Measurements from ENCODE around the gene SDCCAG8. TPM values are rescaled to one million over a fixed set of nuclear protein-coding genes. Genes with fewer than 3 reads are reported as not detected.

Gene SDCCAG8
- total RNA-seq, 1 donor from 2014 or later, result 92.7 TPM

DNA sequence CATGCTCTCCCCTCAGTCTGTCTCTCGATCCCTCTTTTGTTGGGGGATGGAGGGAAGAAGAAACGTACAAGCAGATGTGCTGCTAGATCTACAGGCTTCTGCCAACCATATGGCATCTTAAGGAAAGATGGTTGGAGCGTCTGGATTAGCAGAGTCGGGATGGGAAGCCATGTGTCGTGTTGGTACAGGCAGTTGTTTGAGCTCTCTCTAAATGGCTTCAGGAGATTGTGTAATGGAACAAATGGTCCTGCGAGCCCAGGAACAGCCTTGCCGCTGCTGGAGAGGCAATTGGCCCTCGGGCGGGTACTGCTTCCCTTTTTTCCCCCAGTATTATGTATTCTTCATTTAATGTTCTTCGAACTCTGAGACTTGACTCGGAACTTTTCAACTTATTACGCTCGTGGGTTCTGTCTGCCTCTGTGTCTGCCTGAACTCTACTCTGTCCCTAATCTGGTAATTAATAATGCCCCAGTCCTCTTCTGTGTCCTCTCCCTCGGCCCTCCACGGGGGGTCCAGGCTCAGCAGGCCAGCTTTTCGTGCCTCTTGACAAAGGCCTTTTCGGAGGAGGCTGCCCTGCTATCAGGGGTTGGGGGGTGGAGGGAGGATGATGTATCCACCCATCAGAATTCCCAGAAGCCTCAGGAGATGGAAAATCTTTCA lies 215.3 kb downstream of the SDCCAG8 start:
- Histone ChIP-seq H3K36me3 (peaks cover 4% of the 10 kb centered on the region), H3K27ac (no peak overlapping the region), H3K4me1 (peaks cover 17% of the 10 kb centered on the region), H3K4me3 (no peak overlapping the region), H3K27me3 (ENCODE audit: low read depth) (no peaks in the 10 kb centered on the region), H3K9me3 (no peaks in the 10 kb centered on the region)
- DNase-seq, result no peak
- intact Hi-C loops (cut with DNase I), result no loop called here
- TF ChIP-seq, protein P1, sequence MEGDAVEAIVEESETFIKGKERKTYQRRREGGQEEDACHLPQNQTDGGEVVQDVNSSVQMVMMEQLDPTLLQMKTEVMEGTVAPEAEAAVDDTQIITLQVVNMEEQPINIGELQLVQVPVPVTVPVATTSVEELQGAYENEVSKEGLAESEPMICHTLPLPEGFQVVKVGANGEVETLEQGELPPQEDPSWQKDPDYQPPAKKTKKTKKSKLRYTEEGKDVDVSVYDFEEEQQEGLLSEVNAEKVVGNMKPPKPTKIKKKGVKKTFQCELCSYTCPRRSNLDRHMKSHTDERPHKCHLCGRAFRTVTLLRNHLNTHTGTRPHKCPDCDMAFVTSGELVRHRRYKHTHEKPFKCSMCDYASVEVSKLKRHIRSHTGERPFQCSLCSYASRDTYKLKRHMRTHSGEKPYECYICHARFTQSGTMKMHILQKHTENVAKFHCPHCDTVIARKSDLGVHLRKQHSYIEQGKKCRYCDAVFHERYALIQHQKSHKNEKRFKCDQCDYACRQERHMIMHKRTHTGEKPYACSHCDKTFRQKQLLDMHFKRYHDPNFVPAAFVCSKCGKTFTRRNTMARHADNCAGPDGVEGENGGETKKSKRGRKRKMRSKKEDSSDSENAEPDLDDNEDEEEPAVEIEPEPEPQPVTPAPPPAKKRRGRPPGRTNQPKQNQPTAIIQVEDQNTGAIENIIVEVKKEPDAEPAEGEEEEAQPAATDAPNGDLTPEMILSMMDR (IDR thresholded peaks at IDR 0.05), result no peak
- ATAC-seq, result peak; percentile 35 to 52

DNA sequence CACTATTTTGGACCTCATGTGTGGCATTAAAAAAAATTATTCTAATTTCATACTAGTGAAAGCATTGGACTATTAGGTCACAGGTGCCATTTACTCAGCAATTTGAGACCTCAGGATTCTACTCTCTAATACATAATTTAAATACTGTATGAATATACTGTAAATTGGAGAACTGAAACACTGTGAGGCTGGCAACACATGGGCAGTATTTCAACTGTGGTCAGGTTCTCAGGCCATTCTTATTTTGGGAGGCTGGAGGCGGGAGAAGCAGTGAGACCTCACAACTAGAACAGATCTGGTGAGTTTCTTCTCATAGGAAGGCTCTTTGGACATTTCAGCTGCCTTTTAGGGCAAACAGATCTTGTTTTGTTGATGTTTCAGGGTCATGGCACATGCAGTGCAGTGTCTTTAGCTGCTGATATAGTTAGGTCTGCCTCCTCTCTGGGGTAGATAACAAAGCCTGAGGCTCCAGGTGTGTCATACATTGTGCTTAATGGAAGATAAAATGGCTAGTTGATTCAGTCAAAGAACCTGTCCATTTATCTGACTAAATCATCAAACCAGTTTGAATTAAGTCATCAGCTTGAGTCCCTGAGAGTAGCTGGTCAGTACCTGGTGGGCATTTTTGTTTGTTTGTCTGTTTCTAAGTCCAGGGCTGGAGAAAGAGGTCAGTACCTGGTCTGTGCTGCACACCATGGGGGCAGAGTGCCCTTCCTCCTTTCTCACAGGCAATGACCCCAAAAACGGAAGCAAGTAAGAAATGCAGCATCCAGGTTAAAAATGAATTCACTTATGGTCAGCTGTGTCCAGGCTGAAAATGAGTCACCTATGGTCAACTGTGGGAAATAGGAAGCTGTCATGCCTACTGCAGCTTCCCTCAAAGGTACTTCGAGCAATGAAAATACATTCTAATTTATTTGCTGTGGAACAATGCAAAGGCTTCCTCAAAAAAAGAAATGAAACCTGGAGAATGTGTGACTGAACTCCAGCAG lies 216.2 kb downstream of the SDCCAG8 start:
- H3K27ac ChIP-seq, result no peak overlapping the region
- peak; percentile 45 to 50 for ATAC-seq
- H3K36me3 ChIP-seq, result peaks cover 9% of the 10 kb centered on the region
- no peaks in the 10 kb centered on the region for H3K27me3 ChIP-seq (ENCODE audit: low read depth)
- DNase-seq, result no peak
- no peaks in the 10 kb centered on the region for H3K9me3 ChIP-seq
- TF ChIP-seq, protein P1 (IDR thresholded peaks at IDR 0.05), result no peak
- H3K4me1 ChIP-seq, result peaks cover 17% of the 10 kb centered on the region
- H3K4me3 ChIP-seq, result no peak overlapping the region
- intact Hi-C loops (cut with DNase I), result no loop called here

DNA sequence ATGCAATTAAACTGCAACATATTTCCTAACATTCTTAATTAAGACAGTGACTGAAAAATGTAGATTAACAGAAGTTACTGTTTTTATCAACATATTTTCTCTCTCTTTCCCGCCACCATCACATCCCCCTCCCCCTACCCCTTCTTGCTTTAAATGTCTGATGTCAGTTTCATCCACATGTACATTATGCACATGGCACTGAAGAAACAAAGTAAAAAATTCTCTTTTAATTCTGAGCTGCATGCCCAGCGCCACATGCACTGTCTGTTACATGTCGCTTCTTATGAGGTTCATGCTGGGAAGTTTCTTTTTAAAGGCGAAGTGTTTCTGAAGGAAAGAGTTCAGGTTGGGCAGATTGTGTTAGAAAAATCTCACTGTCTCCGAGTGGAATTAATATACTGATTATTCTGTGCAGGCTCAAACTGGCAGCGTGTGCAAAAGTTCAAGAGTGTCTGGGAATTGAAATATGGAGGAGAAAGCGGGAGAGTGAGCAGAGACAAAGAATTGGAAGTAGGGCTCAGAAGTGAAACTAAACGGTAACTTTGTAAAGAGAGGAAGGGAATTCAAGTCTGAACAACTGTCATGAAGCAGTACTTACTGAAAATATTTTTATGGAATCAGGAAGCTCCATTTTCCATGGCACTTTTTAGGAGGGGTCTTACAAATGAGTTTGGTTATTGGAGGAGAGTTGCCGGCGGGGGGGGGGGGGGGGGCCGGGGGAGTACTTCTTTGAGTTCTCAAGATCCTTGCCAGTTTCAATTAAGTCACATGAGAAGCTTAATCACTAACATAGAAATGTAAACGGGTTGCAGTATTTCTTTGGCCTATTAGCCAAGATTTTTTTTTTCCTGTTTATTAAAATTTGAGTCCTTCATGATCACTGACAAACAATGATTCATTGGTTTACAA lies 217.6 kb downstream of the SDCCAG8 start:
- Histone ChIP-seq H3K27me3 (ENCODE audit: low read depth) (no peaks in the 10 kb centered on the region), H3K9me3 (no peaks in the 10 kb centered on the region), H3K27ac (peak overlapping the region; percentile 29), H3K4me3 (peak overlapping the region; percentile 40), H3K4me1 (peaks cover 17% of the 10 kb centered on the region), H3K36me3 (peaks cover 9% of the 10 kb centered on the region)
- ATAC-seq (peak in 1 of 2 donors; percentile 48), DNase-seq (no peak)
- intact Hi-C loops (cut with DNase I), result no loop called here
- TF ChIP-seq, protein P1 (IDR thresholded peaks at IDR 0.05), result no peak

DNA sequence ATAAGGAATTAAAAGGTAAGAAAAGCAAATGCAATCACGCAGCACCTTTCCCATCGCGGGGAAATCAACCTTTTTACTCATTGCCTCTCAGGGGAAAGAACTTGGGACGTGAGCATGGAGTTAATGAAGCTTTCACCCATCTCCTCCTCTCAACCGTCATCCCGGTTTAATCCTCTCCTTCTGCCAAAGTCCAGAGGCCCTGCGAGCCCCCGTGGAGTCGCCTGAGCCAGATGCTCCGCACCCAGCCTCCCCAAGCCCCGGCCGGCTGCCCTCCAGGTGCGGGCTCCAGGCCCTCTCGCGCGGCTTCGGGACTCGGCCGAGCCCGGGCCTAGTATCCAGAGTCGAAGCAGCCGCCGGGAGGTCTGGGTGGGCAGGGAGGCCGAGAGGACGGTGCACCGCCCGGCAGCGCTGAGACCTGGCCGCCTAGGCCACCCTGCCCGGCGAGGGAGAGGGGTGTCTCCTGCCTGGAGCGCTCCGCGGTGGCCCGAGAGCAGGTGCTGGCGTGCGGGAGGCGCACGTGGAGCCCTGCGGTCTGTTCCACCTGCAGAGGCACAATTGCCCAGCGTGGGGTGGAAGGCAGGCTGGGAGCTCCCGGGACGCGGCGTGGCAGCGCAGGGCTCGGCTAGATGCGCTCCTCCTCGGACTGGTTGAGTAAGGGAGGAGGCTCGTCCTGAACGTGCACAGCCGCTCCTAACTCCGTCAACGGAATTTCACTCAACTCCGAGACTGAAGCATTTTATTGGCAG lies 218.5 kb downstream of the SDCCAG8 start:
- H3K9me3 ChIP-seq, result no peaks in the 10 kb centered on the region
- peaks cover 9% of the 10 kb centered on the region for H3K36me3 ChIP-seq
- no peak for DNase-seq
- peaks cover 17% of the 10 kb centered on the region for H3K4me1 ChIP-seq
- ATAC-seq, result peak; percentile 15 to 18
- TF ChIP-seq, protein P1 (IDR thresholded peaks at IDR 0.05), result no peak
- intact Hi-C loops (cut with DNase I), result no loop called here
- no peaks in the 10 kb centered on the region for H3K27me3 ChIP-seq (ENCODE audit: low read depth)
- H3K4me3 ChIP-seq, result peak overlapping the region; percentile 40
- H3K27ac ChIP-seq, result no peak overlapping the region
